Neural progenitor cell (in vitro differentiated cells): ENCODE data around the gene CRTC1.

ENCODE experiments used
- CTCF ChIP-seq: fragments of 200-600 bp; sonication (generic); IDR thresholded peaks from 2 replicates; pipeline ENCODE4 v1.5.1; 2017; ENCODE audit warnings: antibody characterized with exemption, mild to moderate bottlenecking
- EZH2 ChIP-seq: fragments of 200-600 bp; sonication (generic); IDR thresholded peaks from 2 replicates; pipeline ENCODE4 v1.6.1; 2017; ENCODE audit warnings: antibody characterized with exemption, mild to moderate bottlenecking, moderate library complexity
- EZH2phosphoT487 ChIP-seq: fragments of 200-600 bp; sonication (generic); IDR thresholded peaks from 2 replicates; pipeline ENCODE4 v1.6.1; 2017; ENCODE audit warnings: antibody characterized with exemption

GRCh38 chr19:18666784-18667183 is 16.7 kb upstream of the CRTC1 start:
- TF ChIP-seq CTCF (no peak), EZH2phosphoT487 (no peak), EZH2 (no peak)
